ENCODE results near the gene USP35. TPM values are rescaled to one million over a fixed set of nuclear protein-coding genes. Genes with fewer than 3 reads are reported as not detected.

The USP35 gene
- total and polyA plus RNA-seq, 2 donors (not counting 1 experiment from before 2014, with no cell fraction given): 4.6 to 13.0 TPM

DNA sequence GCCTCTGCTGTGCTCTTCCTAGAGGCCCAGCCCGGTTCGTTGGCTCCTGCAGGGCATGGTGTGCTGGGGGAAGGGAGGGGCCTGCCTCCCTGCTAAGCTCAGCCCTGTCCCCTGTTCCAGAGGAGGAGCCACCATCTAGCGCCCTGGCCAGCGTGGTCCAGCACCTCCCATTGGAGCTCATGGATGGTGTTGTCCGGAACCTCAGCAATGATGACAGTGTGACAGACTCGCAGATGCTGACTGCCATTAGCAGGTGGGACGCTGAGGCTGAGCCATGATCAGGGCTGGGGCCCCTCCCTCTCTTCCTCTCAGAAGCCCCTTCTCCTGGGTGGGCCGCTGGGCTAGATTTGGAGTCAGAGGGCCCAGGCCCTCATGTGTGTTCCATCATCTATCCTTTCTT, 9.1 kb downstream of the USP35 start:
- no peak for DNase-seq (ENCODE audit: low read depth in 2 of 2)
- Histone ChIP-seq H3K27me3 (ENCODE audit: control insufficient read depth, insufficient read depth, low read length) (no peaks in the 10 kb centered on the region), H3K9ac (ENCODE audit: insufficient read depth, low read length) (no peak overlapping the region), H3K4me3 (replicated peaks in 1 of 4; ENCODE audit: control extremely low read depth in 1 of 4, insufficient read depth in 1 of 4, low read depth in 3 of 4, low read length in 4 of 4) (no peak overlapping the region), H2AFZ (ENCODE audit: low read length) (no peak overlapping the region), H3K27ac (ENCODE audit: insufficient read depth, low read length) (no peak overlapping the region), H3K79me2 (ENCODE audit: control insufficient read depth, insufficient read depth, low read length) (peaks cover 4% of the 10 kb centered on the region), H3K4me1 (ENCODE audit: control insufficient read depth, extremely low read depth, insufficient read depth, low read length) (peaks cover 2% of the 10 kb centered on the region), H3K4me2 (ENCODE audit: extremely low read depth, insufficient read depth, low read length) (no peak overlapping the region), H4K20me1 (ENCODE audit: control insufficient read depth, extremely low read depth, insufficient read depth, low read length) (no peaks in the 10 kb centered on the region), H3K36me3 (ENCODE audit: control insufficient read depth, insufficient read depth, low read length) (peaks cover 17% of the 10 kb centered on the region), H3K9me3 (ENCODE audit: control insufficient read depth, insufficient read depth, low read depth, low read length) (no peaks in the 10 kb centered on the region)
- TF ChIP-seq EZH2 (IDR thresholded peaks at IDR 0.05; ENCODE audit: low read length, missing control alignments) (no peak), CTCF (conservative IDR thresholded peaks at IDR 0.05 in 1 of 2, IDR thresholded peaks at IDR 0.05 in 1 of 2; ENCODE audit: low read depth in 1 of 2, low read length in 2 of 2) (no peak)

DNA sequence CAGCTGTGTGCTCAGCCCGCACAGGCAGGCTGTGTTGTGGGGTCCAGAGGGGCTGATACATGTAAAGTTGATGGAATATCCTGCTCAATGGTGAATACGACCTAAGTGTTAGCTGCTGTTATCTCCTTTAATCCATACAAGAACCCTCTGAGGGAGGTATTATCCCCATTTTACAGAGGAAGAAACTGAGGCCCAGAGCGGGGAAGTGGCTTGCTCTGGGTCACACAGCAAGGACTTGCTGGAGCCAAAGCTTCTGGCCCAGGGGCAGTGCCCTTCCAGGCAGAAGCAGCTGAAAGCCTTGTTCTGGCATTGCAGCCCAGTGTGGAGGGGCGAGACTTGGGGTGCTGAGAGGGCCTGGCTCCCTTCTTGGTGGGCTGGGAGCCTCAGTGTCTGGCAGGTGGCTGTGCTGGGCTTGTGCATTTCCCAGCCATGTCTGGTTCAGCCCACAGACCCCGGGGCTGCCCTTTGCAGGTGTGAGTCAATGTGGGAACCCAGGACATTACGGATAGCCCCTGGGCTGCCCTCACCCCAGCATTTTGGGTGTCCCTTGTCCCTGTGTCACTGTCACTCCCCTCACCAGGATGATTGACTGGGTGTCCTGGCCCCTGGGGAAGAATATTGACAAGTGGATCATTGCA, 10.4 kb downstream of the USP35 start:
- TF ChIP-seq EZH2 (IDR thresholded peaks at IDR 0.05; ENCODE audit: low read length, missing control alignments) (no peak), CTCF (conservative IDR thresholded peaks at IDR 0.05 in 1 of 2, IDR thresholded peaks at IDR 0.05 in 1 of 2; ENCODE audit: low read depth in 1 of 2, low read length in 2 of 2) (no peak)
- H3K27ac ChIP-seq (ENCODE audit: insufficient read depth, low read length): no peak overlapping the region
- H3K79me2 ChIP-seq (ENCODE audit: control insufficient read depth, insufficient read depth, low read length): peaks cover 4% of the 10 kb centered on the region
- peaks cover 18% of the 10 kb centered on the region for H3K36me3 ChIP-seq (ENCODE audit: control insufficient read depth, insufficient read depth, low read length)
- no peaks in the 10 kb centered on the region for H3K4me1 ChIP-seq (ENCODE audit: control insufficient read depth, extremely low read depth, insufficient read depth, low read length)
- H3K27me3 ChIP-seq (ENCODE audit: control insufficient read depth, insufficient read depth, low read length): no peaks in the 10 kb centered on the region
- no peak overlapping the region for H3K4me2 ChIP-seq (ENCODE audit: extremely low read depth, insufficient read depth, low read length)
- no peak overlapping the region for H3K9ac ChIP-seq (ENCODE audit: insufficient read depth, low read length)
- no peaks in the 10 kb centered on the region for H3K9me3 ChIP-seq (ENCODE audit: control insufficient read depth, insufficient read depth, low read depth, low read length)
- no peak for DNase-seq (ENCODE audit: low read depth in 2 of 2)
- no peak overlapping the region for H2AFZ ChIP-seq (ENCODE audit: low read length)
- no peak overlapping the region for H3K4me3 ChIP-seq (replicated peaks in 1 of 4; ENCODE audit: control extremely low read depth in 1 of 4, insufficient read depth in 1 of 4, low read depth in 3 of 4, low read length in 4 of 4)
- no peaks in the 10 kb centered on the region for H4K20me1 ChIP-seq (ENCODE audit: control insufficient read depth, extremely low read depth, insufficient read depth, low read length)

DNA sequence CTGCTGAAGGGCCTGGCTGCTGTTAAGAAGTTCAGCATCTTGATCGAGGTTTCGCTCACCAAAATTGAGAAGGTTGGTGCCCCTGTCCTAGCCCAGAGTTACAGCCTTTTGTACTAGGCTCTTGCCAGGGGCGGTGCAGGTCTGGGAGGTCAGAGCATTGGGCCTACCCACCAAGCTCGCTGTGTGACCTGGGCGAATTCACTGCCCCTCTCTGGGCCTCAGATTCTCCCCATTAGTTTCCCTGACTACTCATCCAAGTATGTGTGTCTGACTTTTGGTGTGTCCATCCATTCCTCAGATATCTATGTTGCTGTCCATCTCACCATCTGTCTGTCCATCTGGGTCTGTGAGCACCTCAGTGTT, 10.9 kb downstream of the USP35 start:
- H3K4me2 ChIP-seq (ENCODE audit: extremely low read depth, insufficient read depth, low read length): no peak overlapping the region
- H3K9me3 ChIP-seq (ENCODE audit: control insufficient read depth, insufficient read depth, low read depth, low read length): no peaks in the 10 kb centered on the region
- TF ChIP-seq EZH2 (IDR thresholded peaks at IDR 0.05; ENCODE audit: low read length, missing control alignments) (no peak), CTCF (conservative IDR thresholded peaks at IDR 0.05 in 1 of 2, IDR thresholded peaks at IDR 0.05 in 1 of 2; ENCODE audit: low read depth in 1 of 2, low read length in 2 of 2) (no peak)
- H3K4me1 ChIP-seq (ENCODE audit: control insufficient read depth, extremely low read depth, insufficient read depth, low read length): no peaks in the 10 kb centered on the region
- H3K27ac ChIP-seq (ENCODE audit: insufficient read depth, low read length): no peak overlapping the region
- no peak overlapping the region for H2AFZ ChIP-seq (ENCODE audit: low read length)
- H3K4me3 ChIP-seq (replicated peaks in 1 of 4; ENCODE audit: control extremely low read depth in 1 of 4, insufficient read depth in 1 of 4, low read depth in 3 of 4, low read length in 4 of 4): no peak overlapping the region
- no peak overlapping the region for H3K9ac ChIP-seq (ENCODE audit: insufficient read depth, low read length)
- DNase-seq (ENCODE audit: low read depth in 2 of 2): no peak
- H3K36me3 ChIP-seq (ENCODE audit: control insufficient read depth, insufficient read depth, low read length): peaks cover 18% of the 10 kb centered on the region
- no peaks in the 10 kb centered on the region for H4K20me1 ChIP-seq (ENCODE audit: control insufficient read depth, extremely low read depth, insufficient read depth, low read length)
- H3K27me3 ChIP-seq (ENCODE audit: control insufficient read depth, insufficient read depth, low read length): no peaks in the 10 kb centered on the region
- H3K79me2 ChIP-seq (ENCODE audit: control insufficient read depth, insufficient read depth, low read length): peaks cover 4% of the 10 kb centered on the region

All from fibroblast of lung (primary cell).